Cardiac fibroblast (primary cell): ENCODE data around the gene SLC35G4.

Source experiments
- DNase-seq, 2 donors: peaks; one replicate each; pipeline versions ENCODE4 v3.0.0 to v3.0.0-alpha.2; 2010; ENCODE audit warnings: low read depth in 2 of 2
- H3K4me3 ChIP-seq, 2 donors: replicated peaks in 1 of 2; 1 replicate in 1 of 2; 2 replicates in 1 of 2; pipeline ENCODE4 v1.5.1; 2011; ENCODE audit warnings: low read depth in 2 of 2, low read length in 2 of 2, mild to moderate bottlenecking in 2 of 2, moderate library complexity in 1 of 2
- CTCF ChIP-seq: IDR thresholded peaks from one replicate; pipeline ENCODE4 v1.5.1; 2011; ENCODE audit warnings: low read depth, mild to moderate bottlenecking, low read length, inconsistent platforms

SLC35G4 gene

GRCh38 chr18:11657554-11657953 is 48.2 kb downstream of the SLC35G4 start:
- no peak for DNase-seq
- H3K4me3 ChIP-seq, result no peak overlapping the region
- TF ChIP-seq CTCF, result no peak

- no peak for DNase-seq
- H3K4me3 ChIP-seq, result no peak overlapping the region
- no peak for TF ChIP-seq CTCF
Measured at GRCh38 chr18:11658019-11658418, 48.6 kb downstream of the SLC35G4 start.

GRCh38 chr18:11658989-11659388 is 49.6 kb downstream of the SLC35G4 start:
- DNase-seq, result peak in 1 of 2 donors; percentile 4
- no peak for TF ChIP-seq CTCF
- H3K4me3 ChIP-seq, result no peak overlapping the region
